Stomach (tissue), 4 donors: ENCODE data around the gene SRPX2.

Experiments used
- CTCF ChIP-seq, 7 experiments: fragments of 450-650 bp in 4 of 7; fragments of 200-600 bp in 3 of 7; sonication (generic) in 3 of 7; IDR thresholded peaks; one replicate each; pipeline ENCODE4 v1.5.1; 2016 to 2019; ENCODE audit warnings: antibody characterized with exemption in 7 of 7, control low read depth in 2 of 7, mild to moderate bottlenecking in 1 of 7
- POLR2A ChIP-seq, 4 donors: fragments of 450-650 bp; IDR thresholded peaks; one replicate each; pipeline ENCODE4 v1.6.1; 2016; ENCODE audit warnings: antibody characterized with exemption in 4 of 4, control low read depth in 2 of 4, mild to moderate bottlenecking in 1 of 4, moderate library complexity in 1 of 4

- TF ChIP-seq CTCF (IDR thresholded peaks at IDR 0.05) (no peak), POLR2A (IDR thresholded peaks at IDR 0.05) (no peak)
These were observed 38.9 kb downstream of the SRPX2 start for GRCh38 chrX:100682939-100683338.
